Liver (tissue), 9 donors: ENCODE data around the gene ZNF879. TPM values are rescaled to one million over a fixed set of nuclear protein-coding genes. Genes with fewer than 3 reads are reported as not detected.

Experiments used
- DNase-seq: peaks from one replicate; pipeline ENCODE4 v3.0.0-alpha.2; 2017; ENCODE audit warnings: low spot score
- H3K27ac ChIP-seq, 2 donors: one replicate each; pipeline ENCODE4 v1.7.0; 2013; ENCODE audit warnings: inconsistent platforms in 2 of 2, low read length in 2 of 2, control low read depth in 1 of 2, low read depth in 1 of 2, mild to moderate bottlenecking in 1 of 2
- H3K27me3 ChIP-seq, 4 donors: one replicate each; pipeline versions ENCODE4 v1.6.1 to v1.7.0; 2013; ENCODE audit warnings: low read length in 3 of 4, inconsistent platforms in 1 of 4, mild to moderate bottlenecking in 1 of 4, moderate library complexity in 1 of 4; ENCODE audit not compliant: control insufficient read depth in 4 of 4, insufficient read depth in 4 of 4
- H3K36me3 ChIP-seq, 4 donors: one replicate each; pipeline versions ENCODE4 v1.6.1 to v1.7.0; 2013; ENCODE audit warnings: low read length in 3 of 4, mild to moderate bottlenecking in 3 of 4, low read depth in 1 of 4, moderate library complexity in 1 of 4; ENCODE audit not compliant: control insufficient read depth in 4 of 4, insufficient read depth in 3 of 4
- H3K4me1 ChIP-seq, 4 donors: one replicate each; pipeline versions ENCODE4 v1.6.1 to v1.7.0; 2013; ENCODE audit warnings: low read length in 3 of 4, mild to moderate bottlenecking in 3 of 4, moderate library complexity in 1 of 4; ENCODE audit not compliant: control insufficient read depth in 4 of 4, insufficient read depth in 4 of 4
- H3K4me3 ChIP-seq, 3 donors: one replicate each; pipeline versions ENCODE4 v1.6.1 to v1.7.0; 2013; ENCODE audit warnings: low read length in 3 of 3, control low read depth in 1 of 3, low read depth in 1 of 3, mild to moderate bottlenecking in 1 of 3
- H3K9ac ChIP-seq, 2 donors: one replicate each; pipeline ENCODE4 v1.7.0; 2013; ENCODE audit warnings: low read length in 2 of 2, mild to moderate bottlenecking in 2 of 2, moderate library complexity in 2 of 2, control low read depth in 1 of 2, low read depth in 1 of 2
- H3K9me3 ChIP-seq, 4 donors: one replicate each; pipeline versions ENCODE4 v1.6.1 to v1.7.0; 2013; ENCODE audit warnings: low read length in 3 of 4; ENCODE audit not compliant: control insufficient read depth in 4 of 4
- CTCF ChIP-seq: fragments of 150-350 bp; IDR thresholded peaks from 2 replicates; pipeline ENCODE4 v1.5.1; 2017; ENCODE audit warnings: improper control_type of control experiment, low read depth, low read length; ENCODE audit not compliant: missing input control
- FOXA1 ChIP-seq: IDR thresholded peaks from 2 replicates; pipeline ENCODE4 v1.6.1; 2016; ENCODE audit warnings: antibody characterized with exemption
- FOXA2 ChIP-seq: IDR thresholded peaks from 2 replicates; pipeline ENCODE4 v1.6.1; 2016; ENCODE audit warnings: antibody characterized with exemption
- HNF4A ChIP-seq, 2 donors: conservative IDR thresholded peaks; 2 replicates each; pipeline ENCODE4 v1.6.1; 2016; ENCODE audit warnings: antibody characterized with exemption in 2 of 2, mild to moderate bottlenecking in 2 of 2
- JUND ChIP-seq, 2 donors: IDR thresholded peaks; 2 replicates each; pipeline ENCODE4 v1.6.1; 2016; ENCODE audit warnings: antibody characterized with exemption in 2 of 2
- MAX ChIP-seq: IDR thresholded peaks from 2 replicates; pipeline ENCODE4 v1.6.1; 2016; ENCODE audit warnings: antibody characterized with exemption
- RAD21 ChIP-seq, 2 donors: IDR thresholded peaks; 2 replicates each; pipeline ENCODE4 v1.6.1; 2016; ENCODE audit warnings: antibody characterized with exemption in 2 of 2, mild to moderate bottlenecking in 2 of 2
- RXRA ChIP-seq, 2 donors: IDR thresholded peaks; 2 replicates each; pipeline ENCODE4 v1.6.1; 2017 to 2018; ENCODE audit warnings: antibody characterized with exemption in 2 of 2, mild to moderate bottlenecking in 1 of 2
- SP1 ChIP-seq: IDR thresholded peaks from 2 replicates; pipeline ENCODE4 v1.6.1; 2018; ENCODE audit warnings: antibody characterized with exemption, mild to moderate bottlenecking
- TAF1 ChIP-seq: conservative IDR thresholded peaks from 2 replicates; pipeline ENCODE4 v1.6.1; 2016; ENCODE audit warnings: antibody characterized with exemption, mild to moderate bottlenecking
- YY1 ChIP-seq: IDR thresholded peaks from 2 replicates; pipeline ENCODE4 v1.6.1; 2016; ENCODE audit warnings: antibody characterized with exemption, mild to moderate bottlenecking
- ZBTB33 ChIP-seq: IDR thresholded peaks from 2 replicates; pipeline ENCODE4 v1.6.1; 2016; ENCODE audit warnings: antibody characterized with exemption
- WGBS: extraction: QIAGEN DNeasy Blood & Tissue Kit; methylation state at CpG from one replicate; pipeline ENCODE4 v1.1.7; 2013; 5-methylcytosine and 5-hydroxymethylcytosine counted together
- polyA plus RNA-seq, 2 donors: library from polyadenylated mRNA; stranded (reverse) in 1 of 2; unstranded in 1 of 2; fragments of 200-250 nt in 1 of 2; fragments of >200 nt in 1 of 2; fragmentation: Nextera tagmentation in 1 of 2; extraction: Ambion mirVana in 1 of 2; gene quantifications; one replicate each; pipeline versions ENCODE4 v1.2.1 to v1.2.3, GENCODE V29; 2013 to 2015
- total RNA-seq, 2 donors: library from RNA; depleted of rRNA; stranded (reverse); fragments of >200 nt; gene quantifications; one replicate each; pipeline ENCODE4 v1.2.3, GENCODE V29; 2014
- TF ChIP-seq, protein P1 (sequence below): IDR thresholded peaks from 2 replicates; pipeline ENCODE4 v1.6.1; 2016; ENCODE audit warnings: antibody characterized with exemption
- donor health status: healthy.
- donor health status: healthy.
- donor health status: healthy.
- donor health status: healthy.
- donor health status: healthy.

The ZNF879 gene
- total and polyA plus RNA-seq, 4 donors, result 0.48 to 2.4 (median 1.5) TPM

- TF ChIP-seq SP1, result no peak
- TF ChIP-seq, protein P1, sequence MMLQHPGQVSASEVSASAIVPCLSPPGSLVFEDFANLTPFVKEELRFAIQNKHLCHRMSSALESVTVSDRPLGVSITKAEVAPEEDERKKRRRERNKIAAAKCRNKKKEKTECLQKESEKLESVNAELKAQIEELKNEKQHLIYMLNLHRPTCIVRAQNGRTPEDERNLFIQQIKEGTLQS, result no peak
- TF ChIP-seq JUND (IDR thresholded peaks at IDR 0.05), result no peak
- TF ChIP-seq YY1, result no peak
- no peak for TF ChIP-seq ZBTB33
- no peak for TF ChIP-seq TAF1
- no peak for DNase-seq
- H3K36me3 ChIP-seq, result no peaks in the 10 kb centered on the region
- H3K9ac ChIP-seq, result no peak overlapping the region
- peak overlapping the region in 2 of 3 donors; percentile 20 to 45 for H3K4me3 ChIP-seq
- peaks cover 20 to 60% (median 40%) of the 10 kb centered on the region in 4 donors for H3K9me3 ChIP-seq
- no peaks in the 10 kb centered on the region for H3K4me1 ChIP-seq
- no peak overlapping the region for H3K27ac ChIP-seq
- WGBS, result 99% methylated on average over 43 of the region's 43 CpGs
- H3K27me3 ChIP-seq, result no peaks in the 10 kb centered on the region
Measured at GRCh38 chr5:178986326-178986960, 37.2 kb upstream of the ZNF879 start.

DNA sequence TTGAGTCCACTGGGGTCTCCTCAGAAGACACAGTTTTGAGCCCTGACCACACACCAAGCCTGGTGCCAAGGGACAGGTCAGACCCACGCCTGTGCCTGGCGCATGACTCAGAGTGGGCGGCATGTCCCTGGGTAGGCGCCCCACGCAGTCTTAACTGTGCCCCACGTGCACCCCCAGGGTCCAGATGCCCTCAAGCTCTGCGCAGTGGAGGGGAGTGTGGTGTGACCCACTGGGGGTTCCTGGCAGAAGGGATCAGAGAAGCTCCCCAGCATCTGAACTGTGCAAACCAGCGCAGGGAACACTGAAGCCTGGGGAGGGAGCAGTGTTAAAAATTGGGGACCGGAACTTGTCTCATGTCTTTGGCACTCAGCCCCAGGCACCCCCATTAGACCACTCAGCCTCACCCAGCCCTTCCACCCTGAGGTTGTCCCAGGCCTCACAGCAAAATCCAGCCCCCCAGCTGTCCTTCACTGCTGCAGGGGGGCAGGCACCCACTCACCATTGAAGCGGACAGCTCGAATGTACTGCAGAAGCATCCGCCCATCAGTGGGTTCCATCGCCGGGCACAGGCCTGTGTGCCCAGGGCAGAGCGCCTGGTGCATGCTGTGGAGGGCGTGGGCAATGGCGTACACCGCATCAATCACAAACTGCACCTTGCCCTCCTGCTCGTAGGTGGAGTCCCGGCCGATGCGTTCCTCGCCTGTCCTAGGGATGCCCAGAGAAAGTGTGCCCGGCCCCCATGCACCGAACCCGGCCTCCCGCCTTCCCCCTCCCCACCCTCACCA, 35.0 kb upstream of the ZNF879 start:
- 92% methylated on average over 27 of the region's 27 CpGs for WGBS
- Histone ChIP-seq H3K36me3 (no peaks in the 10 kb centered on the region), H3K4me3 (no peak overlapping the region), H3K27ac (no peak overlapping the region), H3K4me1 (no peaks in the 10 kb centered on the region), H3K27me3 (no peaks in the 10 kb centered on the region), H3K9ac (no peak overlapping the region), H3K9me3 (peaks cover 15 to 59% (median 35%) of the 10 kb centered on the region in 4 donors)
- DNase-seq, result no peak
- no peak for TF ChIP-seq FOXA2

DNA sequence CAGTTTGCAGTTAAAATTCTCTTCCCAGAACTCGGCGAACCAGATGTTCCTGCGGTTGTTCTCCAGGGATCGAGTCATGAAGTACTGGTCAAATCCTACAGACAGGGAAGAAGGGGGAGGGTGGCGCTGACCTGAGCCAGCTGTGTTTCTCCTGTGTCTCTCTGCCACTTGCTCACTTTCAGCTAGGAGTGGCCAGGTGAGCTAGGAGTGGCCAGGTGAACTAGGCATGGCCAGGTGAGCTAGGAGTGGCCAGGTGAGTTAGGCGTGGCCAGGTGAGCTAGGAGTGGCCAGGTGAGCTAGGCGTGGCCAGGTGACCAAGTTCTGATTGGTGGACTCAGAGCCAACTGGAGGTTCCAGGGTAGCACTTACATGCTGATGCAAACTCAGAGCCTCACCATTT, 34.3 kb upstream of the ZNF879 start:
- Histone ChIP-seq H3K4me1 (no peaks in the 10 kb centered on the region), H3K36me3 (no peaks in the 10 kb centered on the region), H3K27me3 (peaks cover 0 to 6% (median 0%) of the 10 kb centered on the region in 4 donors), H3K4me3 (no peak overlapping the region), H3K9ac (no peak overlapping the region), H3K9me3 (peaks cover 15 to 58% (median 34%) of the 10 kb centered on the region in 4 donors), H3K27ac (no peak overlapping the region)
- WGBS, result 89% methylated on average over 7 of the region's 7 CpGs
- TF ChIP-seq RAD21 (IDR thresholded peaks at IDR 0.05) (no peak), SP1 (no peak), ZBTB33 (no peak), MAX (no peak), JUND (IDR thresholded peaks at IDR 0.05) (no peak), HNF4A (conservative IDR thresholded peaks at IDR 0.05) (no peak), FOXA1 (no peak), RXRA (IDR thresholded peaks at IDR 0.05) (no peak), CTCF (no peak)
- DNase-seq, result no peak
